Measurements from ENCODE around the gene SYTL2.
"Not testable (repeated sequence)": the region's sequence is repeated elsewhere in the genome, so short reads cannot be mapped to it uniquely, and the experiment has no call there.

The SYTL2 gene

DNA sequence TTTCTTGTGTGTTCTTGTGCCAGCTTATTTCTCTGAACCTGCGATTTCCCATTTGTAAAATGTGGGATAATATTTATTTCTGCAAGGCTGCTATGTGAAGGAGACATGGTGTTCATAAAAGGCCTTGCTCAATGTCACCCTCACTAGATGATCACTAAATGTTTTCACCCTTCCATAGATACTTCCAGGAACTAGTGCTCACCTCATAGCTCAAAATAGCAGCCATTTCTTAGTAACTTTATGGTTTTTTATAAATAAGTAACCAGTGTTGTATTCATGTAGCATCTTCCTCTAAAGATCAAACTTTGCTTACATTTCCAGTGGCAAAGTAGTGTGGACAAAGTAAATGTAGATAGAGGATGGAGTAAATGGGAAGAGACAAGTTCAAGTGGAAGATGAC lies 23.8 kb downstream of the SYTL2 start:
- no peak for DNase-seq

DNA sequence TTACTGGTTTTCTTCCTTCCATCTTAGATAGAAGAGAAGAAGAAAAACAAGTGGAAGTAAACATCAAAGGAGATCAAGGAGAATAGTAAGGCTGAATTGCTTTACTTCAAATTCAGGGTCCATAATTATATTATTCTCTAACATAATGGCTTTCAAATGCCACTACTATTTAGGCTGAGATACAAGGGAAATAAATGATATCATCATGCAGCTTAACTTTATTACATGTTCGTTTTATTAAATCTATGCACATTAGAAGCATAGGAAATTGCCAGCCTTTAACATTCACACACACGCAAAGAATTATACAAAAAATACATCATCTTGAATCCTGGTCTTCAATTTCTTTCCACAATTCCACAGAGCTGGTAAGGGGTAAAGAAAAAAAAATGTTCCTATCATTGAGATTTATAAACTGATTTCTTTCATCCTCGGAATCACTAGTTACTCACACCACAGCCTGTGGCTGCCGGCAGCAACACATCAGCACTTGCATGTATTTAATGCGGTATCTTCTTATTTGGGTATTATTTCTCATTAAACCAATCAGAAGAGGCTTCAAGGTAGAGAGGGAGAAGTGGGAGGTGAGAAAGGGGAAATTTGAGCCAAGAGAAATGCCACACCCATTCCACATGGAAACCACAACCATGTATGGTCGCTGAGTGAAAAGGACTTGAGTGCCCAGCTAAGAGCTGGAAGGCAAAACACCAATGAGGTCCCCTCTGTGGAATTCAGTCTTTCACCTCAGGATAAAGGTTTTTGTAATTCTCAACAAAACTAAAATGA lies 26.3 kb downstream of the SYTL2 start:
- DNase-seq = no peak

DNA sequence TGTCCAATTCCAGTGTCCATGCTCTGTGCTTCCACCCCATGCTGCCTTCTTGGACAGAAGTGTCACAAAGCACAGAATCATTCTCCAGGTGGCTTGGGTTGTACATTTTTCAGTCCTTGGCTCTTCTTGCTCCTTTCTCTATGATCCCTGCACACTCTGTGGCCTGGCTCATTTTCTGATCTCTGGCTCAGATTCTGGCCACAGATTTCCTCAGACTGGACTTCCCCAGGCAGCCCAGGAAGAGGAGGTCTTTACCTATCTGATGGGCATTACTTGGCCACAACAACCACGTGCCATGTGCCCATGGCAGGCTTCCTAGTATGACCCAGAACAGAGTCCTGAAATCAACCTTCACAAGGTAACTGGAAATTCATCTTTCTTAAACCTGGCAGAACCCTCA lies 27.2 kb downstream of the SYTL2 start:
- DNase-seq = no peak

DNA sequence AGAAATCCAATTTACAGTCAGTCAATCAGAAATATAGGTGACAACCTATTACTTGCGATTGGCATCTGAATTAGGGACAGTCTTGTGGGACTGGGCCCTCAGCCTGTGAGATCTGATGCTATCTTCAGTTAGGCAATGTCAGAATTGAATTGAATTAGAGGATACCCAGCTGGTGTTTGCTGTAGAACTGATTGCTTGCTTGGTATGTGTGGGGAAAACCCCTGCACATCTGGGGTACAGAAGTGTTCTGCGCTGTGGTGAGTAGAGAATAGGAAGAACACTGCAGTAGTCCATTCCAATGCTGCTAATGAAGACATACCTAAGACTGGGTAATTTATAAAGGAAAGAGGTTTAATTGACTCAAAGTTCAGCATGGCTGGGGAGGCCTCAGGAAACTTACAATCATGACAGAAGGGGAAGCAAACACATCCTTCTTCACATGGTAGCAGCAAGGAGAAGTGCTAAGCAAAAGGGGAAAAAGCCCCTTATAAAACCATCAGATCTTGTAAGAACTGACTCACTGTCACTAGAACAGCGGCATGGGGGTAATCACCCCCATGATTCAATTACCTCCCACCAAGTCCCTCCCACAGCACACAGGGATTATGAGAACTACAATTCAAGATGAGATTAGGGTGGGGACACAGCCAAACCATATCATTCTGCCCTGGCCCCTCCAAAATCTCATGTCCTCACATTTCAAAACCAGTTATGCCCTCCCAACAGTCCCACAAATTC lies 30.0 kb downstream of the SYTL2 start:
- not testable (repeated sequence) for DNase-seq

DNA sequence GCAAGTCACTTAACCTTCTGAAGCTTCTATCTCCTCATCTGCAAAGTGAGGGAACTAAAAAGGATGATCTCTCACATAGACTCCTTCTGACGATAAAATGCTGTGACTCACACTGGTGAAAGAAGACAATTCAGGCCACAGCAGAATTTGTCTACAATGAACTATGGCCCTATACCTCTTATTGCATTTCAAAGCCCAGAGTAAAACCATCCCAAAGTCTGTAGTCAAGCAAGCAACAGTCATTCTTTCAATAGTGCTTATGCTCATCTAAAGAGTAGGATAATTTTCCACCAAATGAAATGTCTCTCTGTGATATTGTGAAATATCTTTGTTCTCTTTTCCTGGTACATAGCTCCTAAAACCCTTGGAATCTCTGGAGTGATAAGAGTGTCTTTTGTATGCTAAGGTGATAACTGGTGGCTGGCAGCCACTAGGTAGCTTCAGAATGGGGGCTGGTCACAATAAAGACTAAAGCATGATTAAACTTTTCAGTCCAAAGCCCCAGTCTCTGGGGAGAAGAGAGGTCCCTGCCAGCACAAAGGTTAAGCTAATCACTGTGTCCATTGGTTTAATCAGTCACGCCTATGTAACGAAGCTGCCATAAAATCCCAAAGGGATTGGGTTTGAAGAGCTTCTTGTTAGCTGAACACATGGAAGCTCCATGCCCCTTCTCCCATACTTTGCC lies 30.8 kb downstream of the SYTL2 start:
- DNase-seq = no peak

DNA sequence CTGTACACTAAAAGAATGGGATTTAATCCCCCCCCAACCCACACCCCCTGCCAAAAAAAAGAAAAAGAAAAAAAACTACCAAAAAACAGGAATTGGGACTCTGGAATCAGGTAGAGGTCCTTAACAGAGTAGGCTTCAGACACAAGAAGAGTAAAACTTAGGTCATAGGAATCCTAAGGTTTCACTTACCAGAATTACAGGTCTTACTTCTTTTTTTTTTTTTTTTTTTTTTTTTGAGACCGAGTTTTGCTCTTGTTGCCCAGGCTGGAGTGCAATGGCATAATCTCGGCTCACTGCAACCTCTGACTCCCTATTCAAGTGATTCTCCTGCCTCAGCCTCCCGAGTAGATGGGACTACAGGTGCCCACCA lies 33.4 kb downstream of the SYTL2 start:
- DNase-seq = not testable (repeated sequence)

DNA sequence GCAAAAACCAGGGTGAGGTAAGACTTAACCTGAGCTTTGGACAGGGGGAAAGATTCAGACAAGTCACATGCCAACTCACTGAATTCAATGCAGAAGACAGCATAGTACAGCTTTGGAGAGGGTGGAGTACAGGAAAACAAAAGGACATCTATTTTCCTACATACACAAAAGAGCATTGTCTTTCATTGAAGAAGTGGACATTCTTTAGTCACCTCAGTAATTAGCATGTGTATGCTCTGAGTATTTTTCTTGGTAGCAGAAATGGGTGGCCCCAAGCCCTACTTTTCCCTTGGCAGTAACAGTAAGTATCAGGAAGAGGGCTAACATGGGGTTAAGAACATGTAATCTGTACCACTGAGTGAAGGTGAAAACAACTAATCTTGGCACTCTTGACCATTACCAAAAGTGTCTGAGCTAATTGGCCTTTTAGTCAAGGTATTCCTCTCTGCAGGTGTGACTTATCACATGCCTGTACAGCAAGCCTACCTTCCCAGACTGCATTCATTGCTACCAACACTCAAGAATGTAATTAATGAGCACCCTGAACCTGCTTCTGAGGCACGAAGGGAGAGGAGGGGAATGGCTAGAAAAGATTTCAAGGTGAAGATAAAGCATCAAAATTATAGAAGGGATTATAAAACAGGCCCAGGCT lies 33.9 kb downstream of the SYTL2 start:
- no peak for DNase-seq

DNA sequence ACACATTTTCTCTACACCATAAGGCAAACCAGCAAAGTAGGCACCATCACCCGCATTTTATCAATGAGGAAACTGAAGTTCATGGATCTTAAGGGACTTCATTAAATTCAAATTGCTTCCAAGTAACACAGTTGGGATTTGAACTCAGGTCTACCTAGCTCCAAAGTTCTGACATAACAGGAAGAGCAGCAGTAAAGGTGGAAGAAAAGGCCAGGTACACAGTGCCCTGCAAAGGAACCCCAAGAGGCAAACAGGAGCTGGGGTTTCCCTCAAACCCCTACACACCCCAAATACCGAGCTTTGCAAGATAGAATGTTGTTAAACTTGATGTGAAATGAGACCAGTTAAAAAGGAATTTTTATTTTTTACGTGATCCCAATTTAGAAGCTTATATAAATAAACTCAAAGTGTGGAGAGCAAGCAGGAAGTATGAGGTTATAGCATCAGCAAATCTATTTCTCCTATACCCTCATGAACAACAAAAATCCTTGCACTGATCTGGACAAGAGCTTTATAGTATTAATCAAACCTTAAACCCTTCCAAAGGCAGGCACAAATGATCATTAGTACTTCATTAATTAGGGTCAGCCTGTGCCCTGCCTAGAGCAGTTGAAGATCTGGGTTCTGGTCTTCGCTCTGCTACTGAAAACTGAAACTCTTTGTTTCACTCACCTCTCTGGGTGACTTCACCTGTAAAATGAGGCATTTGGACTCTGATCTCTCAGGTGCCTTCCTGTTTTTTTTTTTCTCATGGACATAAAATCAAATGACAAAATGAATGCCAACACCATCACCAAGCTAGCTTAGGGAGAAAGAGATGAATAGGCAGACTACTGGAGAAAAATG lies 36.5 kb downstream of the SYTL2 start:
- DNase-seq = no peak

DNA sequence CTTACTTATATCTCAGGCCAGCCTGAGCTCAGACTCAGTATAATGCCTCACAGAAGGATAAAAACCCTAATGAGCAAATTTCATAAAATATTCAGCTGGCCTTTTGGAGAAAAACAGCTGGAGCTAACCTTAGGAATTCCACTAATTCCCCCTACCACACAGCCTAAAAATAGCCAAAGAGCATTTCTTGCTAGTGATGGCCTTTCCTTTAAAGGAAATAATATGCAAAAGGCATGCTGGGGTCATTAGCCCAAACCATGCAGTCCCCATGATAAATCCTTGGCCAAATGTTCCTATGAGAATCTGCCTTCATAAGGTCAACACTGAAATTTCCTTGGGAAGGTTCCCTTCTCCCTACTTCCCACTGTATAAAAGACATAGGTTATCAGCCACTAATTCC lies 38.2 kb downstream of the SYTL2 start:
- DNase-seq = no peak

DNA sequence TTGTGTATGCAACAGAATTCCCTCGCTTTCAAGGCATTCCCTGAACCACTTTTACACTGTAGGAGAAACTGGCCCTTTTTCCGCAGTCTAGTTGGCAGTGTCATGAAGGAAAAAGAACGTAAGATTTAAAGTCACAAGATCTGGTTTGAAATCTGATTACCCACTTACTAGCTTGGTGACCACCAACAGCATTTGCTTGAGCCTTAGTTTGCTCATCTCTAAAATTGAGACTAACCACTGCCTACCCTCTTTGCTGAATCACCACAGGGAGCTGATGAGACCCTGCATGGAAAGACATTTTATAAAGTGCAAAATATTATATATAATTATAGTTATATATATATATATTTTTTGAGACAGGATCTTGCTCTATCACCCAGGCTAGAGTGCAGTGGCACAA lies 39.4 kb downstream of the SYTL2 start:
- DNase-seq = no peak

DNA sequence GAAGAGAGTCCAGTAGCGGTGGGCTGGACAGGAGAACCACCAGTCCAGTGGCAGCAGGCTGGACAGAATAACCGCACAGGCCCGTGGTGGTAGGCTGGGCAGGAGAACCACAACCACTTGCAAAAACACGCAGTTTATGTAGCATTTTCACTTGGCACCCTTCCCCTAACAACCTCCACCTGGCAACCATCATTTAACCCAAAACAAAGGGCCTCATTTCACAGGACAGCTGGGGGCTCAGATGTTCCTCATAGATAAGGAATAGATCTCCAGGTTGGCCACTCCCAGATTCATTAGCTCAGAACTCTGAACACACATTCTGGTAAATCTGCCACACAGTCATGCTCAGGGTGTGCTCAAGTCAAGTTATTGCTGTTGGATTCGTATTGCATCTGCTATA lies 41.2 kb downstream of the SYTL2 start:
- no peak for DNase-seq

DNA sequence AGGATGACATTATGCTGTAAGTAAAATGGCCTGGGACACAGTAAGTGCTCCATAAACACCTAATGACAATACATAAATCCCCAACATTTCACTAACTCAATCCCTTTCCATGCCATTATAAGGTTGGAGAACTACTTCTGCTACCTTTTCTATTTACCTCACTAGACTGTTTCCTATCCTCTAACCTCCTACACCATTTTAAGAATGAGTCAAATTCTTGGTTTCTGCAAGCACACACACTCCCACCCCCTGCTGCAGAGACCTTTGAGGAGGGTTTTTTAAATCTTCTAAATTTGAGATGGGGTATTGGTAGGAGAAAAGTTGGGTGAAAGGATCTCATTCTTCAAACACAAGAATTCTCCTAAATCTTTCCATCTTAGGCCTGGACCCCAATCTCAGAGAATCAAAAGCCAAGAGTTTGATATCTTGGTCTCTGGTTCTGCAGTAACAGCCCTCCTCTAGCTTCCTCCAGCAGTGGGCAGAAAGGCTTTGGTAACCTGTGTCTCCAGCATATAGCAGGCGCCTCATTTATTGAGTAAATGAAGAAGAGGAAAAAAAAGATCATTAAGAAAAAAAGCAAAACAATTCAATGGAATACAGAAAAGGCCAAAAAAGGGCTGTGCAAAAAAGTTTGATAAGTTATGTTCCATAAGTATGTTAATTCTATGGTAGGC lies 42.3 kb downstream of the SYTL2 start:
- DNase-seq = no peak

DNA sequence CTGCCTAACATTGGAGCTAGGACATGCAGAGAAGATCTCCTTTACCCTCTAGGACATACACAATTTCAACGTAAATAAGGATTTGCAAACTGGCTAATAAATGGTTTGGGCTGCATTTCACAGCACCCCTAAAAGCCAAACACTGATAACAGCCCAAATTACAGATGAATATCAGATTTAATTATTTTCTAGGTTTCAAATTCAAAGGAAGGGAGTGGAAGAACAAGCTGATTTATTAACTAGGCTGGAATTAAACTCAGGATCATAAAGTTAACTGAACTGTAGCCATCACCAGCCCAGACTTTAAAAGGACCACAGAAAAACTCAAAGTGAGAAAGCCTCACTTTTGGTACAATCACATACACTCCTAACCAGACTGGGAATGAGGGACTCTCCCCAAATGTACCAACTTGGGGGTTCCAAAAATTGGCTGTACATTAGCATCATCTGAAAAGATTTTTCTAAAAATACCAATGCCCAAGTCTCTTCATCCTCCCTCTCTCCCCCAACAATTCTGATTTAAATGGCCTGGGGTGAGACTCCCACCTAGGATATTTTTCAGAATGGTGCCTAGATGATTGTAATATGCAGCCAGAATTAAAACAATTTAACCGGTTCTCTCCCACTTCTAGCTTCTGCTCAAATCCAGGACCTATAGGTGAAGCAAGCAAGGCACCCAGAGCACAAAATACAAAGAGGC lies 43.5 kb downstream of the SYTL2 start:
- DNase-seq = no peak

DNA sequence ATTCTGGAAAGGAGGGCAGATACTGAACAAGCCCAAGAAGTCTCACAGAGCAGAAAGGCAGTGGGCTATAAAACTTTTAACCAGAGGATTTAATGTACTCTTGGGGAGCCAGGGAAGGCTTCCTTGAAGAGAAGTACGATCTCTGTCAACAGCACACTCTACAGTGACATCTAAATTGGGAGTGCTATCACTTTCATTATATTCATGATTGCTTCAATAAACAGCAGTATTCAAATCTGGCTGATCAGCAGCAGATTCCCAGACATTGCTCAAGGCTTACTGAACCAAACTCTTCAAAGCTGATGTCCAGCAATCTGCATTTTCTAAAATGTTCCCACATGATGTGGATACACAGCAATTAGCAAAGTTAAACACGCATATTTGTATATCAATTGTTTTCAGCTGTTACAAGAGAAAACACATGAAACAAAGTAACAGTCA lies 44.2 kb downstream of the SYTL2 start:
- no peak for DNase-seq

DNA sequence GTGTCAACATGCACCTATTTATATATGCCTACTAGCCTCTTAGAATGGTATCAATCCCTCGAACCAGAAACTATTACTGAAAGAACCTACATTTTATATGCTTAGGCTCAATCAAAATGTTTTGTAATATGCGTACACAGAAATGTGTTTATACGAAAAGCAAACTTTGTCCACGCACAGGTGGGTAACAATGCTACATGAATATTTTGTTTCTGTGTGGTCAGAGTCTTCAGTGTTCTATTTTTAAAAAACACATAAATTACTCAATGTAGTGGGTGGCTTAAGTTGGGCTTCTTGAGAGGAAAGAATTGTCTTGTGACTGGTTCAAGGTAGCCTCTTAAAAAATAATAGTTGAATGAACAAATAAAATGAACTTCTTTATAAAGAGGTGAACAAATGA lies 46.1 kb downstream of the SYTL2 start:
- no peak for DNase-seq

DNA sequence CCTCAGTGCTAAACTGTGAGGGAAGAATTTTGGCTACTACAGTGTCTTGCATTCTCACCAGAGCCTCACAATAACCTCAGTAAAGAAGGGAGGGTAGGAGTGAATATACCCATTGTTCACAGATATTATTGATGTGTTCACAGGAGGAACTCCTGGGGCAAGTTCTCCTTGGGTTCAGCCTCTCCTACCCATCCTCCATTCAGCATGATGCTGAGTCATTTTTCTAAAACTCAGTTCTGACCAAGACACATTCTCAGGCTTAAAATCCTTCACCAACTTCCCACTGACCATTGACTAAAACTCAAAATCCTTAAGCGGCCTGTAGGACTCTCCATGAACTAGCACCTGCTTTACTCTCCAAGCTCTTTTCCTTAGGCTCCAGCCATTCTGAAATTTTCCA lies 48.7 kb downstream of the SYTL2 start:
- DNase-seq = no peak

DNA sequence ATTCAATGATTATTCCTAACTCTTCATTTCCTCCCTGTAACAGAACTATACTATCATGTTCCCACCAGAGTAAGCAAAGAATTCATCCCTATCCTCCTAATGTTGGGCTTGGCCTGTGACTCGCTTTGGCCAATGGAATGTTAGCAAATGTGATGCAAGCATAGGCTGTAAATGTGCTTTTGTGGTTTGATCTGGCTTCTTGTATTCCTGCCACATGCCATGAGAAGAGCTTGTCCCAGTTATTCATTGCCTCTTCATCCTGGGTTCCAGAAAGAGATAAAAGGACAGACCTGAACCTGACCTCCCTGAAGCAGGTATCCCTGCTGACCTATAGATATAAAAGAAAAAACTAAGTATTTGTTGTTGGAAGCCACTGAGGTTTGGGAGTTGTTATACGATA lies 51.0 kb downstream of the SYTL2 start:
- DNase-seq = no peak

DNA sequence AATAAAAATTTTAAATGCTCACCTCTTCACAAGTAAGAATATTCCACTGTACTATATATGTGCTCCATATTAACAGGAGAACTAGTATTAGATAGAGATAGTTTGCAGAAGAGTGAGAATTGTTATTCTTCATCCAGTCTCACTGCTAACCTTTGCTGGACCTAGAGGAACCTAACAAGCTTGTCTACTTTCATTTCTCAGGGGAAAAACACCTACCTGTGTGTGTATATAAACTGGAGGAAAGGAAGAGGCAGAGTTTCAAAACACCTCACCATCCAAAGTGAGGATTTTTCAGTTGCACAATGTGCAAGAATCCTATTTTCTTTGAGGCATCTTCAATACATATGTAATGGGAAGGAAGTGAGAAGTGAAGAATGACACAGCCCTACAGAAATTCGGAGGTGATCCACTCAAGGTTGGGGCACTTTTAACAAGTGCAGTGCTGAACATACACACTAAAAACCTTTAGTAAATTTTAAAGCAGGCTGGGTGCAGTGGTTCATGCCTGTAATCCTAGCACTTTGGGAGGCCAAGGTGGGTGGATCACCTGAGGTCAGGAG lies 52.4 kb downstream of the SYTL2 start:
- no peak for DNase-seq

DNA sequence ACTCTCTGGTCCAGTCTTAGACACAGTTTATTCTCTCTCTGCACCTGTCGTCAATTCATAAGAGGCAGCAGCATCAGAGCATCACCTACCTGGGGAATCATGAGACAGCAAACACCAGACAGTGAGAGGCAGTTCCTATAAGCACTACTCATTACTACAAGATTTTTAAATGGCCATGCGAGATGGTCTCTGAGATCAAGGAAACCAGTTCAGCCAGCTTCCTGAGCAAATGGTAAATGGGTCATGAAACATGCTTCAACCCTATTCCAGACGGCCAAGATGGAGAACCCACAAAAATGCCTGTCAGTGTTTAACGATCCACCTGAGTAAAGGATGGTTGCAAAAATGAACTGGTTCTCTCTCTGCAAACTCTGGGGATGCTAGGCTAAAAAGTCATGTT lies 52.9 kb downstream of the SYTL2 start:
- DNase-seq = no peak

DNA sequence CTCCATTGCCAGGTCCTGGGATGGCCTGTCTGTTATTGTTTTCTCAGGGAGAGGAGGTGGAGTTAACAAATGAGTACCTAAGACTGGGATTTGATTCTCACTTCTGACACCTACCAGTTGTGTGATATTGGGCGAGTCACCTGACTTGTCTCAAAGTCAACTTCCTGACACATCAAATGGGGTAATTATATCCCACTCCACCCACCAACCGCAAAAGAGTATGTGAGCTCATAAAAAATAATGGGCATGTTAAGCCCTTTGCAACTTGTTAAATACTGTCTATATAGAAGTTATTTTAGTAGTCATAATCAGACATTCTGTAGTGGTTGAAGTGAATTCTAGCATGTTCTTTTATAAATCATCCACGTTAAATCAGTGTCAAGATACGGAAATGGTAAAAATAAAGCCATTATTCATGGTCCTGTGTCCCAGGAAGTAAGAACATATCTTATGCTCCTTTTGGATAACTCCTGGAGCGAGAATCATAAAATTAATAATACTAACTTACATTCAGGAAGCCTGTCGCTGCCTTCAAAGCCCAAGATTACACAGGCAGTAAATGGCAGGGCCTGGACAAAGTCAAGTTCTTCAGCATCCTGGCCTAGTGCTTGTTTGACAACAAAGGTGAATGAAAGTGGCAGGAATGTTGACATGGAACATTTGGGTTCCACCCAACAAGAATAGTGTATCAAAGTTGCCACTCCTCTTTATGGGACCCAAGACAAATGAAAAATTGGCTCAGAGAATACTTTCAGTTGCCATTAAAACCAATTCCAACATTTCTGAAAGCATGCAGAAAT lies 54.3 kb downstream of the SYTL2 start:
- no peak for DNase-seq

Data from NCI-H2081 (cell line).